OCI-LY3 (cell line): ENCODE measurements around the gene CRYBG3.

ENCODE experiments used
- EZH2phosphoT487 ChIP-seq: fragments of 200-600 bp; shearing (Covaris generic); IDR thresholded peaks from 2 replicates; pipeline ENCODE4 v1.6.1; 2018; ENCODE audit warnings: antibody characterized with exemption, mixed run types, low read depth
- TF ChIP-seq, protein P1 (sequence below): fragments of 200-600, 300-600 bp; sonication (generic); IDR thresholded peaks from 2 replicates; pipeline ENCODE4 v1.5.1; 2014; ENCODE audit warnings: antibody characterized with exemption, low read length, low read depth

DNA sequence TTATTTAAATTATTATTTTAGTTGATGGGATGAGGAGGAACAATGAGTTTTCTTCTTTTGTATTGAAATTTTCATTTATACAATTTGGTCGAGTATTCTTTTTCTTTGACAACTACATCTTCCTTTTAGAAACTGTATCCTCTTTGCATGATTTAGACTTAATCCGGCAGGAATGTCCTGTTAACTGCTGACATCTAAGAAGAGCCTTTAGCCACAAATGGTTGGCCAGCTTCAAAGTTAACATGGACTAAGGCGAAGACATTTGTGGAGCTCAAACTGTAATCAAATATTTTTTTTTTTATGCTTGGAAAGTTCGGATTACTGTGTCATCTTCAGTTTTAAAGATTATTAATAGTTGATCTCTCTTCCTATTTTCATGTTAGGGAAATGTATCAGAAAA lies 107.2 kb downstream of the CRYBG3 start:
- TF ChIP-seq, protein P1, sequence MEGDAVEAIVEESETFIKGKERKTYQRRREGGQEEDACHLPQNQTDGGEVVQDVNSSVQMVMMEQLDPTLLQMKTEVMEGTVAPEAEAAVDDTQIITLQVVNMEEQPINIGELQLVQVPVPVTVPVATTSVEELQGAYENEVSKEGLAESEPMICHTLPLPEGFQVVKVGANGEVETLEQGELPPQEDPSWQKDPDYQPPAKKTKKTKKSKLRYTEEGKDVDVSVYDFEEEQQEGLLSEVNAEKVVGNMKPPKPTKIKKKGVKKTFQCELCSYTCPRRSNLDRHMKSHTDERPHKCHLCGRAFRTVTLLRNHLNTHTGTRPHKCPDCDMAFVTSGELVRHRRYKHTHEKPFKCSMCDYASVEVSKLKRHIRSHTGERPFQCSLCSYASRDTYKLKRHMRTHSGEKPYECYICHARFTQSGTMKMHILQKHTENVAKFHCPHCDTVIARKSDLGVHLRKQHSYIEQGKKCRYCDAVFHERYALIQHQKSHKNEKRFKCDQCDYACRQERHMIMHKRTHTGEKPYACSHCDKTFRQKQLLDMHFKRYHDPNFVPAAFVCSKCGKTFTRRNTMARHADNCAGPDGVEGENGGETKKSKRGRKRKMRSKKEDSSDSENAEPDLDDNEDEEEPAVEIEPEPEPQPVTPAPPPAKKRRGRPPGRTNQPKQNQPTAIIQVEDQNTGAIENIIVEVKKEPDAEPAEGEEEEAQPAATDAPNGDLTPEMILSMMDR = no peak
- no peak for TF ChIP-seq EZH2phosphoT487
